ENCODE results near the gene PHTF2.

- no peak for TF ChIP-seq EZH2 (IDR thresholded peaks at IDR 0.05; ENCODE audit: low read length)
- TF ChIP-seq CTCF (optimal IDR thresholded peaks at IDR 0.05 in 1 of 3, IDR thresholded peaks at IDR 0.05 in 1 of 3, conservative IDR thresholded peaks at IDR 0.05 in 1 of 3; ENCODE audit: extremely low read depth in 1 of 3, insufficient read depth in 2 of 3, low read length in 3 of 3): no peak
These were observed 27.7 kb downstream of the PHTF2 start for GRCh38 chr7:77826300-77826699.
